K562 (cell line): Measurements from ENCODE around the gene PODXL2. TPM values are rescaled to one million over a fixed set of nuclear protein-coding genes. Genes with fewer than 3 reads are reported as not detected.

Source experiments
- ATAC-seq: fragments of 200-7000 bp; cut with Tn5 transposase; 3 replicates; pipeline ENCODE4 v1.9.1; 2020; ENCODE audit warnings: moderate library complexity
- BruUV-seq: library from RNA; stranded (reverse); fragments of 400-500 nt; replicated peaks from 2 replicates; lab custom pipeline; 2021; lab: Mats Ljungman, UMichigan
- CTCF ChIA-PET: fragments of 300-600 bp; formaldehyde crosslinking; extraction: SDS; loops from one replicate; lab custom pipeline; 2021; ENCODE audit warnings: low intra/inter-chr PET ratio; lab: Yijun Ruan, JAX
- POLR2A ChIA-PET: fragments of 300-600, 350-650 bp; sonication (Branson Sonifier 250); formaldehyde crosslinking; extraction: SDS; loops from one replicate; lab custom pipeline; 2021; ENCODE audit warnings: antibody characterized with exemption, inconsistent platforms; lab: Yijun Ruan, JAX
- DNase-seq, 4 experiments: peaks; one replicate each; pipeline versions ENCODE4 v3.0.0 to v3.0.0-alpha.2; 2011 to 2018; ENCODE audit warnings: low spot score in 3 of 4, mixed read lengths in 3 of 4; ENCODE audit errors: extremely low read depth in 1 of 4
- FAIRE-seq: peaks from 2 replicates; lab custom pipeline; 2011; peaks lifted over from hg19 to GRCh38; lab: Jason Lieb, UNC
- H2AFZ ChIP-seq: 2 replicates; pipeline ENCODE4 v1.6.0; 2011; ENCODE audit warnings: low read depth, low read length, control low read depth, inconsistent platforms
- H3K27ac ChIP-seq: fragments of 200-600 bp; 3 replicates; pipeline ENCODE4 v1.8.0; 2011; ENCODE audit warnings: low read depth, mild to moderate bottlenecking, control low read depth, inconsistent platforms, low read length, moderate library complexity, mixed read lengths; ENCODE audit errors: extremely low read depth
- H3K27me3 ChIP-seq, 2 experiments: fragments of 300-600 bp in 1 of 2; 2 replicates in 1 of 2; 3 replicates in 1 of 2; pipeline versions ENCODE4 v1.6.0 to v1.8.0; 2011; ENCODE audit warnings: inconsistent platforms in 2 of 2, low read length in 2 of 2, mild to moderate bottlenecking in 1 of 2, mixed read lengths in 1 of 2, moderate library complexity in 1 of 2; ENCODE audit not compliant: control insufficient read depth in 2 of 2, insufficient read depth in 2 of 2
- H3K36me3 ChIP-seq: fragments of 300-600 bp; 3 replicates; pipeline ENCODE4 v1.8.0; 2011; ENCODE audit warnings: mild to moderate bottlenecking, low read length, inconsistent platforms; ENCODE audit not compliant: control insufficient read depth, insufficient read depth
- H3K4me1 ChIP-seq, 2 experiments: fragments of 200-600 bp in 1 of 2; replicated peaks in 1 of 2; 2 replicates in 1 of 2; 3 replicates in 1 of 2; pipeline versions ENCODE4 v1.5.1 to v1.8.0; 2011; ENCODE audit warnings: inconsistent platforms in 2 of 2, low read length in 2 of 2, mild to moderate bottlenecking in 1 of 2, mixed read lengths in 1 of 2, moderate library complexity in 1 of 2; ENCODE audit not compliant: control insufficient read depth in 2 of 2, insufficient read depth in 2 of 2
- H3K4me2 ChIP-seq: 2 replicates; pipeline ENCODE4 v1.6.1; 2011; ENCODE audit warnings: low read length, control low read depth, inconsistent platforms, mixed read lengths; ENCODE audit not compliant: insufficient read depth
- H3K4me3 ChIP-seq: fragments of 200-600 bp; sonication (generic), shearing (Covaris generic); 2 replicates; pipeline ENCODE4 v1.5.1; 2016; ENCODE audit warnings: control low read depth, inconsistent platforms
- H3K79me2 ChIP-seq: fragments of 200-600 bp; 3 replicates; pipeline ENCODE4 v1.8.0; 2011; ENCODE audit warnings: low read length, inconsistent platforms; ENCODE audit not compliant: control insufficient read depth, insufficient read depth
- H3K9ac ChIP-seq, 2 experiments: 2 replicates each; pipeline versions ENCODE4 v1.6.0 to v1.6.1; 2011; ENCODE audit warnings: low read depth in 2 of 2, low read length in 2 of 2, control low read depth in 1 of 2, inconsistent platforms in 1 of 2, mild to moderate bottlenecking in 1 of 2, mixed read lengths in 1 of 2; ENCODE audit not compliant: insufficient read depth in 1 of 2
- H3K9me1 ChIP-seq: one replicate; pipeline ENCODE4 v1.6.0; 2011; ENCODE audit warnings: inconsistent platforms, mild to moderate bottlenecking, low read length, moderate library complexity; ENCODE audit not compliant: control insufficient read depth, insufficient read depth
- H3K9me3 ChIP-seq: replicated peaks from 2 replicates; pipeline ENCODE4 v1.5.1; 2011; ENCODE audit warnings: low read depth, low read length, inconsistent platforms; ENCODE audit not compliant: control insufficient read depth, insufficient read depth
- H4K20me1 ChIP-seq: replicated peaks from 2 replicates; pipeline ENCODE4 v1.6.1; 2011; ENCODE audit warnings: low read length, inconsistent platforms, mixed read lengths; ENCODE audit not compliant: control insufficient read depth, insufficient read depth
- CEBPG ChIP-seq, 3 experiments: fragments of 200-800 bp in 1 of 3; sonication (Bioruptor generic) in 1 of 3; sonication (generic) in 1 of 3; formaldehyde crosslinking in 1 of 3; IDR thresholded peaks in 2 of 3; conservative IDR thresholded peaks in 1 of 3; 2 replicates each; pipeline versions ENCODE4 v1.6.1 to v1.8.0; 2016 to 2022; ENCODE audit warnings: missing compliant biosample characterization in 2 of 3, missing genetic modification characterization in 2 of 3, mild to moderate bottlenecking in 1 of 3, missing genetic modification reagents in 1 of 3
- EHMT2 ChIP-seq: fragments of 450-650 bp; IDR thresholded peaks from 2 replicates; pipeline ENCODE4 v1.6.1; 2018; ENCODE audit warnings: antibody characterized with exemption
- EWSR1 ChIP-seq: fragments of 450-650 bp; IDR thresholded peaks from 2 replicates; pipeline ENCODE4 v1.6.1; 2018; ENCODE audit warnings: borderline replicate concordance, mild to moderate bottlenecking, low read depth, moderate library complexity; ENCODE audit not compliant: partially characterized antibody
- HOXB6 ChIP-seq: fragments of 250-450 bp; sonication (Bioruptor Pico); IDR thresholded peaks from 2 replicates; pipeline ENCODE4 v1.5.1; 2022; ENCODE audit warnings: mild to moderate bottlenecking, borderline replicate concordance
- MAFG ChIP-seq: fragments of 450-650 bp; conservative IDR thresholded peaks from 2 replicates; pipeline ENCODE4 v1.6.1; 2016; ENCODE audit warnings: missing genetic modification characterization, missing compliant biosample characterization
- MBD2 ChIP-seq: sonication (generic); IDR thresholded peaks from 2 replicates; pipeline ENCODE4 v1.6.1; 2016; ENCODE audit warnings: low read depth, borderline replicate concordance
- NEUROD1 ChIP-seq: fragments of 150-350 bp; IDR thresholded peaks from 2 replicates; pipeline ENCODE4 v1.6.1; 2014; ENCODE audit warnings: borderline replicate concordance, low read length, low read depth; ENCODE audit not compliant: partially characterized antibody
- PCBP2 ChIP-seq: fragments of 200-400 bp; formaldehyde crosslinking; IDR thresholded peaks from 2 replicates; pipeline ENCODE4 v1.6.1; 2018; ENCODE audit warnings: low read length, low read depth, mild to moderate bottlenecking, moderate library complexity; ENCODE audit not compliant: poor library complexity, severe bottlenecking
- SAFB2 ChIP-seq: fragments of 200-400 bp; formaldehyde crosslinking; IDR thresholded peaks from 2 replicates; pipeline ENCODE4 v1.6.1; 2018; ENCODE audit warnings: borderline replicate concordance, low read length, low read depth, moderate library complexity; ENCODE audit not compliant: severe bottlenecking
- SETDB1 ChIP-seq: IDR thresholded peaks from one replicate; pipeline ENCODE4 v1.6.1; 2012; ENCODE audit warnings: low read length, control low read depth, inconsistent platforms
- SIN3B ChIP-seq: fragments of 450-650 bp; IDR thresholded peaks from 2 replicates; pipeline ENCODE4 v1.6.1; 2017; ENCODE audit warnings: low read depth, mild to moderate bottlenecking, moderate library complexity
- SLC30A9 ChIP-seq: fragments of 250-450 bp; sonication (Bioruptor Pico); IDR thresholded peaks from 2 replicates; pipeline ENCODE4 v1.8.0; 2022; ENCODE audit warnings: mild to moderate bottlenecking, moderate library complexity
- SMARCB1 ChIP-seq: IDR thresholded peaks from 2 replicates; pipeline ENCODE4 v1.6.1; 2011; ENCODE audit warnings: improper control_type of control experiment, low read depth; ENCODE audit not compliant: insufficient read length
- STAT5B ChIP-seq: fragments of 250-450 bp; sonication (Bioruptor Pico); IDR thresholded peaks from 2 replicates; pipeline ENCODE4 v1.8.0; 2021; ENCODE audit warnings: mild to moderate bottlenecking, inconsistent platforms
- ZBTB1 ChIP-seq: sonication (generic); formaldehyde crosslinking; IDR thresholded peaks from 2 replicates; pipeline ENCODE4 v1.8.1; 2023; ENCODE audit warnings: missing genetic modification reagents, low read depth, mild to moderate bottlenecking, borderline replicate concordance
- ZNF24 ChIP-seq: fragments of 450-650 bp; IDR thresholded peaks from 2 replicates; pipeline ENCODE4 v1.6.1; 2016
- WGBS: fragments of 100-300 bp; shearing (Covaris generic); methylation state at CpG from one replicate; pipeline ENCODE4 v1.1.6; 2016; ENCODE audit warnings: low coverage, mixed read lengths; ENCODE audit not compliant: insufficient coverage; ENCODE audit errors: missing lambda C conversion rate; 5-methylcytosine and 5-hydroxymethylcytosine counted together
- in situ Hi-C: fragments of 300-500 bp; cut with MboI; formaldehyde crosslinking; loops from 4 replicates; pipeline ENCODE4 v1.15.0; 2018; ENCODE audit warnings: inconsistent platforms, mixed read lengths
- intact Hi-C: fragments of 100-400 bp; cut with micrococcal nuclease; formaldehyde crosslinking; loops from 2 replicates; pipeline ENCODE4 v1.14.2; 2022
- polyA plus RNA-seq, 8 experiments: library from polyadenylated mRNA; depleted of rRNA in 4 of 8; stranded (reverse) in 5 of 8; unstranded in 3 of 8; fragments of >200 nt; fragmentation: Nextera tagmentation in 2 of 8; fragmentation: Illumina TruSeq in 1 of 8; extraction: Ambion mirVana in 2 of 8; extraction: Trizol in 1 of 8; gene quantifications; 2 replicates each; pipeline versions ENCODE4 v1.2.1 to v1.2.3, GENCODE V29; 2011 to 2014; ENCODE audit warnings: inconsistent platforms in 1 of 8, missing spikeins in 1 of 8
- total RNA-seq, 7 experiments: library from RNA; depleted of rRNA in 6 of 7; stranded (reverse); fragments of >200 nt in 6 of 7; fragmentation: Illumina TruSeq in 2 of 7; extraction: Trizol in 2 of 7; gene quantifications; 2 replicates each; pipeline versions ENCODE4 v1.2.1 to v1.2.3, GENCODE V29; 2011 to 2021; ENCODE audit warnings: low replicate concordance in 1 of 7

The PODXL2 gene
- total and polyA plus RNA-seq, 9 of the 15 experiments (the other 6 are each of a cell fraction or from before 2014, with no cell fraction given), result 0.03 to 52.5 (median 21.9) TPM

DNA sequence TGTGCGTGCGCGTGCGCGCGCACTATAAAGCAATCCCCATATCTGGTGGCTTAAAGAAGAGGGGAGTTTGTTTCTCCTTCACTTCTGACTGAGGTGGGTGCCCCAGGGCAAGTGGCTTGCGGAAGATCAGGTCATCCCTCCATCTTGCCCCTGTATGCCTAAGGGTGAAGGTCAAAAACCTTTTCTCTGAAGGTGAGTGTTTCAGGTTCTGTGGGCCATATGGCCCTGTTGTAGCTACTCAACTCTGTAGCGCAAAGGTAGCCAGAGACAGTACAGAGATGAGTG lies 49.3 kb downstream of the PODXL2 start:
- ATAC-seq (no peak), DNase-seq (no peak), FAIRE-seq (no peak)
- in situ Hi-C loops (no loop called here), intact Hi-C loops (no loop called here)
- Histone ChIP-seq H4K20me1 (0 out of 2 replicates have a peak, but pooled peaks cover 4% of the 10 kb centered on the region), H3K9me1 (no peaks in the 10 kb centered on the region), H3K4me1 (peaks cover 0 to 31% of the 10 kb centered on the region in 2 experiments; a peak in 2 of 5 replicates), H3K79me2 (no peaks in the 10 kb centered on the region), H3K27ac (no peak overlapping the region), H3K9ac (no peak overlapping the region), H3K27me3 (no peaks in the 10 kb centered on the region), H2AFZ (no peak overlapping the region), H3K9me3 (no peaks in the 10 kb centered on the region), H3K4me3 (no peak overlapping the region), H3K4me2 (no peak overlapping the region), H3K36me3 (no peaks in the 10 kb centered on the region)
- CTCF ChIA-PET, result no interaction called here
- POLR2A ChIA-PET, result no interaction called here
- WGBS, result 31% methylated on average over 2 of the region's 8 CpGs
- no TSS peak for BruUV-seq
- TF ChIP-seq EWSR1, result no peak

DNA sequence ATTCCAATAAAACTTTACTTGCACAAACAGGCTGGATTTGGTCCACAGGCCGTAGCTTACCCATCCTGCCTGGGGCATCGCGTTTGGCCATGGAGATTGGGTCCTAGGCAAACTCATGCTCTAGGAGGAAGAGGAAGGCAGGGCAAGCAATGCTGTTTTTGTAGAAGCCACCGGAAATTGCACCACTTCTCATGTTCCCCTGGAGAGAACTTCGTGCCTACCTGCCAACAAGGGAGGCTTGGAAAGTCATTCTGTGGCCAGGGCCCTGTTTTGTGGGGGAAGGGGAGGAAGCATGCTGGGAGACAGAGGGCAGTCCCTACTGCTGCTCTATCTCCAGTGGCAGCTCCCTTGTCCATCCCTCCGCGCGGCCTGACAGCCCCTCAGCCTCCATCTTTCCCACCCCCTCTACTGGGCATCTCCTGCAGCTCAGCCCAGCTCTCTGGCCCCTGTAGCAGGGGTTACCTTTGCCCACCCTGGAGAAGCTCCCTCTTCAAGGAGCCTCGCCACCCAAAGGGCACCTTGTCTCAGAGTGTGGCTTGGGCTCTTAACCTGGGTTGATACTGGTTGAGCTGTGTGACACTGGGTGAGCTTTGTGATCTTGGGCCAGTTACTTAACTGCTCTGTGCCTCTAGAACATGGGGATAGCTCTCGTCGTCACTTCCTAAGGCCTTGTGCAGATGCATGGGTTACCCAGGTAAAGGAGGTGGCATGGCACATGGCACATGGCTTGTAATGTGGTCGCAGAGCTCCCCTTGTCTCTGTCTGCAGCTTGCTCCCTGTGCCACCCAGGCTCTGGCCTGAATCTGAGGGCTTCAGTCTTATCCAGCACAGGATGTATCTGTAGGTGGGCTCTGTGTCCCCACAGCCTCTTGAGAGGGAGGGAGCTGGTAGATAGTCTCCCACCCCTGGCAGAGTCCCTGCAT lies 49.9 kb downstream of the PODXL2 start:
- 24% methylated on average over 10 of the region's 12 CpGs for WGBS
- DNase-seq, result no peak
- ATAC-seq, result no peak
- CTCF ChIA-PET, result no interaction called here
- Histone ChIP-seq H3K9ac (no peak overlapping the region), H3K9me1 (no peaks in the 10 kb centered on the region), H3K4me3 (no peak overlapping the region), H3K4me1 (peaks cover 0 to 25% of the 10 kb centered on the region in 2 experiments; a peak in 2 of 5 replicates), H3K79me2 (no peaks in the 10 kb centered on the region), H2AFZ (no peak overlapping the region), H4K20me1 (no peaks in the 10 kb centered on the region), H3K9me3 (no peaks in the 10 kb centered on the region), H3K27ac (no peak overlapping the region), H3K4me2 (no peak overlapping the region), H3K27me3 (no peaks in the 10 kb centered on the region), H3K36me3 (no peaks in the 10 kb centered on the region)
- intact Hi-C loops (no loop called here), in situ Hi-C loops (no loop called here)
- no peak for FAIRE-seq
- POLR2A ChIA-PET, result interaction anchor here (1.0 to 1.1 kb wide), 2 partner anchors 18 to 83 kb away, joined by 4 read pairs; no protein-coding TSS in a partner anchor
- BruUV-seq, result no TSS peak
- TF ChIP-seq CEBPG (CRISPR knock-in tag; IDR thresholded peaks at IDR 0.05) (no peak), CEBPG (tag; conservative IDR thresholded peaks at IDR 0.05 in 1 of 2, IDR thresholded peaks at IDR 0.05 in 1 of 2) (no peak), SAFB2 (no peak), STAT5B (CRISPR knock-in tag) (no peak), ZNF24 (no peak), SLC30A9 (CRISPR knock-in tag) (no peak), MAFG (tag) (no peak), HOXB6 (CRISPR knock-in tag) (no peak), EHMT2 (no peak), NEUROD1 (no peak), SMARCB1 (no peak), ZBTB1 (CRISPR knock-in tag) (no peak), SETDB1 (no peak), SIN3B (no peak), PCBP2 (no peak), MBD2 (no peak)
